Coronary artery (tissue), 2 donors: ENCODE measurements around the gene GASK1B.

Experiments
- DNase-seq: peaks from one replicate; pipeline ENCODE4 v3.0.0-alpha.2; 2017; ENCODE audit warnings: low spot score
- H3K27ac ChIP-seq, 2 donors: fragments of 200-600 bp; sonication (generic); one replicate each; pipeline ENCODE4 v1.5.1; 2016 to 2019
- H3K4me3 ChIP-seq: fragments of 200-600 bp; sonication (generic); 2 replicates; pipeline ENCODE4 v1.5.1; 2016; ENCODE audit warnings: mild to moderate bottlenecking, moderate library complexity
- CTCF ChIP-seq: fragments of 200-600 bp; sonication (generic); IDR thresholded peaks from one replicate; pipeline ENCODE4 v1.5.1; 2019; ENCODE audit warnings: antibody characterized with exemption

GASK1B gene

DNA sequence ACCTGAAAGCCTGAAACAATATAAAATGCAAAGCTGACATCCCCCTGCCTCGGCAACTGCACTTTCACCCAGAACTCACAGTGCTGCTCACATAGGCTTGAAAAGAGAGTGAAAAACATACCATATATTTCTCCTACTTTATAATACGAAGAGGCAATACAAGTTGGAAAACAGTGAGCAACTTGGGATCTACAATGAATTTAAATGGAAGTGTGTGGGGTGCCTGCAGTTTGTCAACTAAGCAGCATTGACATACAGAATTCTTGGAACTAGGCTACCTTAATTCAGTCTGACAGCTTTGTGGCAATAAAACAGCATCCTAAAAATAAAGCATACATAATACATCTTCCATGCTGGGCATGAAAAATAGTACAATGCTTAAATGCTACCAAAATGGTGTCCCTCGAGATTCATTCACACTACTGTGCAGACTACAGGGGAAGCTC is 8.0 kb downstream of the GASK1B start:
- DNase-seq: no peak
- TF ChIP-seq CTCF: no peak
- H3K4me3 ChIP-seq: peak overlapping the region; percentile 67
- H3K27ac ChIP-seq: peak overlapping the region; percentile 71 to 72

GRCh38 chr4:158163941-158164767 is 8.7 kb downstream of the GASK1B start:
- H3K27ac ChIP-seq: peak overlapping the region; percentile 71 to 72
- TF ChIP-seq CTCF: no peak
- peak overlapping the region; percentile 67 for H3K4me3 ChIP-seq
- DNase-seq: no peak

DNA sequence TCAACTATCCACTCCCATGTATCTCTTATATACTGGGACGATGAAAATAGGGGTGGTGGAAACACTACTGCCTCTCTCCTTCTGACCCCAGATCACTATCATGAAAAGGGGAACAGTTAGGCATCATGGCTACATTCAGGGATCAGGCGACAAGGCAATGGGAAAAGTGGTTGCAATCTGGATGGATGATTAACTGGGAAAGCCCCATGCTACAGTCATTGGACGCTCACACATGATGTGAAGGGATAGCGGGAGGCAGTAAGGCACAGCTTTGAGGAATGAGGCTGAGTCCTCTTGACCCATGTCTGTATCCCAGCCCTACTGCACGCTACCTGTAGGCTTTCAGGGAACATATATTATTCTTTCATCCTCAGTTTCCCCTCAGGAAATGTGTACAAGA is 10.2 kb downstream of the GASK1B start:
- peak overlapping the region; percentile 59 to 73 for H3K27ac ChIP-seq
- no peak overlapping the region for H3K4me3 ChIP-seq
- no peak for TF ChIP-seq CTCF
- DNase-seq: no peak

GRCh38 chr4:158161551-158162354 is 11.1 kb downstream of the GASK1B start:
- no peak for TF ChIP-seq CTCF

GRCh38 chr4:158159718-158160094 is 13.1 kb downstream of the GASK1B start:
- H3K27ac ChIP-seq: peak overlapping the region; percentile 19 to 68
- no peak for DNase-seq
- TF ChIP-seq CTCF: no peak
- no peak overlapping the region for H3K4me3 ChIP-seq

More at GRCh38 chr4:158161551-158162354, 11.1 kb downstream of the GASK1B start:
- H3K4me3 ChIP-seq: peak overlapping the region; percentile 46
- peak overlapping the region; percentile 59 to 73 for H3K27ac ChIP-seq
- DNase-seq: no peak

- peak overlapping the region; percentile 19 to 68 for H3K27ac ChIP-seq
- no peak overlapping the region for H3K4me3 ChIP-seq
- DNase-seq: no peak
- TF ChIP-seq CTCF: no peak
Observed at GRCh38 chr4:158159054-158159717, 13.6 kb downstream of the GASK1B start.
